ENCODE results near the gene AMIGO1. TPM values are rescaled to one million over a fixed set of nuclear protein-coding genes. Genes with fewer than 3 reads are reported as not detected.

The AMIGO1 gene
- total RNA-seq (2014; rRNA removed; shearing (Covaris generic)), result 3.2 and 3.7 TPM in 2 replicates

DNA sequence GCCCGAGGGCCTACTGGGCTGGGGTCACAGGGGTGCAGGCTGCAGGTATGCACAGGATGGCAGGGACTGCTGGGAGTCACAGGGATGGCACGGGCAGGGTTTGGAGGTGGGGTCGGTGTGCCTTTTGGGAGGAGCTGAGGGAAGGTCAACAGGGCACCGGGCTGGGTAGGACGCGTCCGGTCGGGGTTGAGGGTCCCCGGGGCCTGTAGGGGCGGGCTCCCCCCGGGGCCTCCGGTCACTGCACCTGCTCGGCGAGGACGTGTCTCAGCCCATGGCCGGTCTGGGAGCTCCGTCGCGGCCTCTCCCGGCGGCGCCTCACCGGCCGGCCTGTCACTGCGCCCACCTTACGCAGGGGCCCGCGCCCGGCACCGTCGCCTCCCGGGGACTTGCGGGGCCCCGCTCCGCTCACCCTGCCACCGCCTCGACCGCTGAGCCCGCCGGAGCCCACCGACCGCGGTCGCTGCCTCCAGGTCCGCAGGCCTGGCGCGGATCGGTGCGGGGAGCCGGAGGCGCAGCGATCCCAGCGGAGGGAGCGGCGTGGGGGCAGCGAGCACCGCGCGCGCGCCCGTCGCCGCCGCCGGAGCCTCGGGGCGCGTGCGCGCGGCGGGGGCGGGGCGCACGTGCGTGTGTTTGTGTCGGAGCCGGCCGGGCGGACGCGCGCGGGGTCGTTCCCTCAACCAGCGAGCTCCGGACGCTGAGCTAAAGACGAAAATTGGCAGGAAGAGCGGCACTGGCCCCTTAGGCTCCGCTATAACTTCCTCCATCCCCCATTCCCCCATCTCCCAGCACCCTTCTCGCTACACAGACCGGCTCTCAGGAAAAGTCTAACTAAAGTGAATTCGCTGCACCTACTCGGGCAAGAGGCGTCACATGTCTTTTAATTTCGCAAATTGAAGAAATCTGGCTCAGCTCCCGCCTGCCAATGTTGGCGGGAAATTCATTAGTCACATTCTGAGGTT, at the start of gene AMIGO1:
TSS of gene AMIGO1 (minus strand) at position 552 of the 959 bp plus-strand sequence. CDS start 815 bp downstream, outside the sequence.
- peak; percentile 81 for DNase-seq (ENCODE audit: low read depth)

- DNase-seq (ENCODE audit: low read depth), result no peak
These were observed 48.0 kb upstream of the AMIGO1 start for GRCh38 chr1:109557520-109557919.

- DNase-seq (ENCODE audit: low read depth), result no peak
These were observed 47.0 kb upstream of the AMIGO1 start for GRCh38 chr1:109556563-109556962.

DNA sequence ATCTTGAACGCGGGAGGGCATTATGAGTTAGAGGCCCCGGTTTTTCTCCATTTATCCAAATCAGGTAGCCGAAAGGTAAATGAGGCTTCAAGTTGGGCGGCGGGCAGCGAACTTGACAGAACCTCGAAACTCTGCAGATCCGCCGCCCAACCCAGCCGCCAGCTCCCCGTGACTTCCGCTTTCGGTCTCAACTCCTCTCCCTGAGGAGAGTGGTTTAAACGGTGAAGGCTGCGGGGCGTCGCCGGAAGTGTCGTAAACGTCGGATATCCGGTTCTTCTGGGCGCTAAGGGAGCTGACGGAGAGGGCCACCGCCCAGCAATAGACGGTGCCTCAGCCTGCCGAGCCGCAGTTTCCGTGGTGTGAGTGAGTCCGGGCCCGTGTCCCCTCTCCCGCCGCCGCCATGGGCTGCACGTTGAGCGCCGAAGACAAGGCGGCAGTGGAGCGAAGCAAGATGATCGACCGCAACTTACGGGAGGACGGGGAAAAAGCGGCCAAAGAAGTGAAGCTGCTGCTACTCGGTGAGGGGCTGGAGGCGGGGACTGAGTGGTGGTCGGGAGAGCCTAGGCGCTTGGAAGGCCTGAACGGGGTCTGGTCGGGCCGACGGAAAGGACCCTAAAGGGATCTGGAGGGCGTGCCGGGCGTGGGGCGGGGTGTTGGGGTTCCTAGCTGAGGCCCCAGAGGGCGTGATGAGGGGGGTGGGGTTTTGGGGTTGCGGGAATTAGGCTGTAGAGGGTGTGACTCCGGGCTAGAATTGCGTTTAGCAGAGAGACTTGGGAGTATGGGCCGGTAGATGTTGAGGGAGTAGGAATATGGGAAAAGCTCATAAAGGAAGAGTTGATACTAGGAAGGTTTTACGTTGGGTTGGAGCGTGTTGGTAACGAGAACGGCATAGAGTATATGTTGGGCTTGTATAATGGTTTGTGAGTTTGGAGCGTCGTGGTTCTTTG, 39.1 kb upstream of the AMIGO1 start, which contains the start of gene GNAI3:
TSS of gene GNAI3 (plus strand) at position 295 of the 947 bp plus-strand sequence. CDS start at position 401, 106 bp downstream.
- peak; percentile 99 for DNase-seq (ENCODE audit: low read depth)

GRCh38 chr1:109547463-109548320, 38.2 kb upstream of the AMIGO1 start:
- peak; percentile 38 for DNase-seq (ENCODE audit: low read depth)

- DNase-seq (ENCODE audit: low read depth), result peak; percentile 96
These were observed 37.0 kb upstream of the AMIGO1 start for GRCh38 chr1:109546311-109547109.

GRCh38 chr1:109543988-109544735, 34.6 kb upstream of the AMIGO1 start:
- no peak for DNase-seq (ENCODE audit: low read depth)

- no peak for DNase-seq (ENCODE audit: low read depth)
These were observed 33.9 kb upstream of the AMIGO1 start for GRCh38 chr1:109543283-109543987.

- no peak for DNase-seq (ENCODE audit: low read depth)
These were observed 33.1 kb upstream of the AMIGO1 start for GRCh38 chr1:109542657-109543056.

- no peak for DNase-seq (ENCODE audit: low read depth)
These were observed 31.6 kb upstream of the AMIGO1 start for GRCh38 chr1:109541102-109541501.

DNA sequence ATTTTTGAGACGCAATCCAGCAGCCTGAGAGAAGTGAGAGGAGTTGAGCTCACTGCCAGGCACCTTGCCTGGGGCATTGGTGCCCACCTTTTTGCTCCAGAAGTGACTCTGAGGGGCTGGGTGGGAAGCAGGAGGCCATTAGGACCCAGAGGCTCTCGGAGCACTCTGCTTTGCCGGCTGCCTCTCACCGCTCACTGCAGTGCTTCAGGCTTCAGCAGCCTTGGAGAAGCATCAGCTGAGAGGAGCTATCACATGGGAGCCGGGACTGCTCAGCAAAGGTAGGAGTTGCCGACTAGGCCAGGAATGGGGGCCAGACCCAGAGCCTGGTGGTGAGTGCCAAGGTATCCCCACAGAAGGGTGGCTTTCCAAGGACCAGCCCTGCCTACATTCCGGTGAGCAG, 30.1 kb upstream of the AMIGO1 start, which contains the start of gene GPR61:
TSS of gene GPR61 (plus strand) at position 197 of the 400 bp plus-strand sequence. CDS start 3,151 bp downstream, outside the sequence.
- no peak for DNase-seq (ENCODE audit: low read depth)

DNA sequence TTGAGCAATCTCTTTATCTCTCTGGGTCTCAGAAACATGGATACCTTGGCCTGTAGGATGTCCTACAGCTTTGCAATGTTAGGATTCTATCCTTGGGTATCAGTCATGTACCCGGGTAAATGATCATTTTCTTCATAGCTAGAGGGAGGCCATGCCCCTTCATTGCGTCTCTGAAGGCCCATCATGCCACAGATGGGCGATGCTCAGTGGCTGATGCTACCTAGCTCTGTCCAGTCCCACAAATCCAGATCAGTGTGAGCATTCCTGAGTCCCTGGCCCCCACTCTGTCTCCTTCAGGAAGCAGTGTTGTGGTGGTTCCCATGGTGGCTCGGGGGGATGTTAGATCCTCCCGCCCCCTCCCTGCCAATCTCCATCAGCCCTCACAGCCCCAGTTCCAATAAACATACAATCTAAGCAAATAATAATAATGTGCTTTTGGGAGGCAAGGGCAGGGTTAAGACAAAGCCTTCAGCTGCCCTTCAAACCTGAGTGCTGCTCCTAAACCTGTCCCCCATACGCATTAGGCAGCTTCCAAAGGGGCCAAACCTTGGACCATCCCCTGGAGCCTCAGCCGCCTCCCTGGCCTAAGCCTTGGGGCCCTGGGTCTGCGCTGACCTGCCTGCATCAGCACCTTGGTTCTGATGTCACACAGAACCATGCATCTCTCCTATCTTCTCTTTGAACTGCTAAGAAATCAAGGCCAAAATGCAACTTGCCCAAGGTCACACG, 29.5 kb upstream of the AMIGO1 start:
- DNase-seq (ENCODE audit: low read depth), result no peak

DNA sequence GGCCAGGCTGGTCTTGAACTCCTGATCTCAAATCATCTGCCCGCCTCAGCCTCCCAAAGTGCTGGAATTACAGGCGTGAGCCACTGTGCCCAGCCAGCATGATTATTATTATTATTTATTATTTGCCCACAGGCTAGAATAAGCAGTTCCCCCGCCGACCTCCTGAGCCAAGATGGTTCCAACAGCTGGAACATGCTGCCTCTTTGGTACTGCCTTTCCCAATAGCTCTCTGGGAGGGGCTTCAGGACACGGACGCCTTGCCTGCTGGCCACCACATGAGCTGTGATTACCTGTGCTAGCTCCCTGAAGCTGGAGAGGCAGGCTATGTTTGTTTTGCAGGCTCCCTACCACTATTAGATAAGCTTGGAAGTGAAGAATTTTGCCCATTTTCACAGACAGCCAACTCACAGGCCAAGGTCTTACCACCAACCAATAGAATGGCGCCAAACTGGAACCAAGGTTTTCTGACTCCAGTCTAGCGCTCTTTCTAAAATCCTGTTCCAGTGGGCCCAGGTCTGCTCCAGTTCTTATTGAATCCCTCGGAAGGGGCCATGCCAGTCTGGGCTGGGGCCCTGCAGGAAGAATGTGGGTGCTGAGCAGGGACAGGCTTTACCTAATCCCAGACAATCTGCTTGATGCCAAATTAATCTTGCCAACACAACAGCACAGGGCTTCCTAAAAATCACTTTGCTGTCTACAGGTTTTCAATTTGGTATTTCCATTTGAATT, 28.1 kb upstream of the AMIGO1 start:
- no peak for DNase-seq (ENCODE audit: low read depth)

DNA sequence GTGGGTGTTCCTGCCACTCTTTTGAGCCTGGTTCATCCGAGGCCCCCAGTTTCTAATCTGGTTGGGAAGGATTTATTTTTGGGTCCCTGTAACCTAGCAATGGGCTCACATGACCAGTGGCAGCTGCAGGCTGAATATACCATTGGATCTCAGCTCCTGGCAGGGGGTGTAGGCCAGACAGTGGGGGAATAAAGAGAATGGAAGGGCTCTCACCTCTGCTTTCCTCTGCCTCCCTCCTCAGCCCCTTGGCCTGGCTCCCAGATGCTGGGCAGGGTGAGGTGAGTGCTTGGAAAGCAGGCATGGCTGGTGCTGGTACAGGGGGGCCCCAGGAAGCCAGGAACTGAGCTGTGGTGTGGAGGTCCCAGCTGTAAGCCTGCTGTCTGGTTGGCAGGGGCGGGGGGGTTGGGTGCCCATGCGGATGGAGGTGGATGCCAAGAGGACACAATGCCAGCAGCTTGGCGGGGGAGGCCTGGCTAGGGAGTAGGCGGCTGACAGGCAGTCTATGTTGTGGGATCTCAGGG, 26.5 kb upstream of the AMIGO1 start:
- no peak for DNase-seq (ENCODE audit: low read depth)

DNA sequence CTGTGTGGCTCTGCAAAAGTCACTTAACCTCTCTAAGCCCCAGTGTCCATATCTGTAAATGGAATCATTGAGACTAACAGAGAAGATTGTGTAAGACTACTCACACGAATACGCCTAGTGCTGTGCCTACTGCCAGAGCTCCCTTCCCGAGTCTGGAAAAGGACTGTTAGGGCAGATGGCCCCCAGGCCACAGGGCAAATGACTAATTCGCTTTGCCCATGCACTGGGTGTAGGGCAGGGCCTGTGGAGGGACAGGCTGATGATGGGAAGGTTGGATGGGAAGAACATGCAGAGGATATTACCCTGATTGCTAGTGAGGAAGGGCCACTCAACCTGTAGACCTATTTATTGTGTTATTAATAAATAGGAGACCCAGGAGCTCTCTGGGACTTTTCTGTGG, 26.0 kb upstream of the AMIGO1 start:
- no peak for DNase-seq (ENCODE audit: low read depth)

- no peak for DNase-seq (ENCODE audit: low read depth)
These were observed 24.9 kb upstream of the AMIGO1 start for GRCh38 chr1:109534307-109534858.
